HCT116 (cell line): Measurements from ENCODE around the gene ZNF438. TPM values are rescaled to one million over a fixed set of nuclear protein-coding genes. Genes with fewer than 3 reads are reported as not detected.

ENCODE experiments used
- ATAC-seq: fragments of 200-7000 bp; cut with Tn5 transposase; 2 replicates; pipeline ENCODE4 v1.9.1; 2020; ENCODE audit warnings: mild to moderate bottlenecking, moderate library complexity
- BruUV-seq: library from RNA; stranded (reverse); fragments of 400-500 nt; replicated peaks from 2 replicates; lab custom pipeline; 2021; lab: Mats Ljungman, UMichigan
- CTCF ChIA-PET: fragments of 300-600 bp; sonication (Branson Sonifier 250); formaldehyde crosslinking; loops from one replicate; lab custom pipeline; 2021; ENCODE audit warnings: antibody characterized with exemption; lab: Charles Lee
- POLR2A ChIA-PET: fragments of 300-600, 350-600 bp; sonication (Branson Sonifier 250); formaldehyde crosslinking; loops from one replicate; lab custom pipeline; 2021; ENCODE audit warnings: antibody characterized with exemption; lab: Charles Lee
- RAD21 ChIA-PET, 2 experiments: fragments of 300-600 bp; sonication (Branson Sonifier 250); formaldehyde crosslinking; loops; one replicate each; lab custom pipeline; 2023; ENCODE audit warnings: low total read pairs in 2 of 2; ENCODE audit not compliant: uncharacterized antibody in 2 of 2, unreplicated experiment in 2 of 2, low non-redundant PET in 1 of 2; lab: Charles Lee
- DNase-seq: peaks from one replicate; pipeline ENCODE4 v3.0.0-alpha.2; 2010; ENCODE audit warnings: low read depth, low spot score
- H2AFZ ChIP-seq: fragments of 200-600 bp; shearing (Covaris generic), sonication (generic); 2 replicates; pipeline ENCODE4 v1.6.1; 2017; ENCODE audit warnings: low read depth, mixed run types, mixed read lengths, antibody characterized with exemption, low read length; ENCODE audit not compliant: poor library complexity, severe bottlenecking
- H3K27ac ChIP-seq: 2 replicates; pipeline ENCODE4 v1.5.1; 2012; ENCODE audit warnings: low read depth, low read length
- H3K27me3 ChIP-seq: fragments of 200-600 bp; sonication (generic); 2 replicates; pipeline ENCODE4 v1.6.1; 2016; ENCODE audit warnings: mixed run types, low read length, mixed read lengths; ENCODE audit not compliant: insufficient read depth
- H3K36me3 ChIP-seq, 2 experiments: fragments of 200-500 bp in 1 of 2; fragments of 200-600 bp in 1 of 2; sonication (Bioruptor generic) in 1 of 2; sonication (generic) in 1 of 2; 2 replicates each; pipeline versions ENCODE4 v1.5.1 to v1.6.1; 2014 to 2016; ENCODE audit warnings: low read length in 2 of 2, inconsistent platforms in 1 of 2, mixed read lengths in 1 of 2, mixed run types in 1 of 2; ENCODE audit not compliant: insufficient read depth in 2 of 2, control insufficient read depth in 1 of 2
- H3K4me1 ChIP-seq, 2 experiments: fragments of 200-600 bp in 1 of 2; sonication (generic) in 1 of 2; 2 replicates each; pipeline versions ENCODE4 v1.5.1 to v1.6.1; 2012 to 2017; ENCODE audit warnings: low read length in 2 of 2, inconsistent platforms in 1 of 2, mild to moderate bottlenecking in 1 of 2, mixed read lengths in 1 of 2, mixed run types in 1 of 2, moderate library complexity in 1 of 2; ENCODE audit not compliant: insufficient read depth in 2 of 2, control insufficient read depth in 1 of 2
- H3K4me2 ChIP-seq: fragments of 200-600 bp; sonication (generic); 2 replicates; pipeline ENCODE4 v1.6.1; 2017; ENCODE audit warnings: mixed run types, low read length, mixed read lengths
- H3K4me3 ChIP-seq, 2 experiments: fragments of 200-600 bp in 1 of 2; sonication (generic) in 1 of 2; replicated peaks in 1 of 2; 2 replicates each; pipeline ENCODE4 v1.5.1; 2011 to 2016; ENCODE audit warnings: low read length in 2 of 2, control low read depth in 1 of 2, low read depth in 1 of 2, mild to moderate bottlenecking in 1 of 2, mixed read lengths in 1 of 2, mixed run types in 1 of 2
- H3K79me2 ChIP-seq: fragments of 200-600 bp; sonication (generic); 2 replicates; pipeline ENCODE4 v1.6.1; 2017; ENCODE audit warnings: mild to moderate bottlenecking, mixed run types, low read length, moderate library complexity, mixed read lengths; ENCODE audit not compliant: insufficient read depth
- H3K9ac ChIP-seq: fragments of 200-600 bp; sonication (generic); 2 replicates; pipeline ENCODE4 v1.6.1; 2016; ENCODE audit warnings: low read length, mixed read lengths
- H3K9me2 ChIP-seq: fragments of 200-600 bp; sonication (generic), shearing (Covaris generic); 2 replicates; pipeline ENCODE4 v1.6.1; 2017; ENCODE audit warnings: mixed run types, mild to moderate bottlenecking, moderate library complexity; ENCODE audit not compliant: insufficient read depth
- H3K9me3 ChIP-seq, 2 experiments: fragments of 200-500 bp in 1 of 2; fragments of 200-600 bp in 1 of 2; sonication (Bioruptor generic) in 1 of 2; sonication (generic) in 1 of 2; 2 replicates each; pipeline ENCODE4 v1.6.1; 2014 to 2017; ENCODE audit warnings: low read length in 2 of 2, mixed read lengths in 2 of 2, inconsistent platforms in 1 of 2, low read depth in 1 of 2, mild to moderate bottlenecking in 1 of 2, mixed run types in 1 of 2, moderate library complexity in 1 of 2; ENCODE audit not compliant: control insufficient read depth in 1 of 2, insufficient read depth in 1 of 2
- H4K20me1 ChIP-seq: fragments of 200-600 bp; sonication (generic), shearing (Covaris generic); 2 replicates; pipeline ENCODE4 v1.6.1; 2017; ENCODE audit warnings: mixed run types, mild to moderate bottlenecking, moderate library complexity; ENCODE audit not compliant: insufficient read depth
- CBX3 ChIP-seq: IDR thresholded peaks from 2 replicates; pipeline ENCODE4 v1.6.1; 2012; ENCODE audit warnings: low read depth
- ELF1 ChIP-seq: IDR thresholded peaks from 2 replicates; pipeline ENCODE4 v1.6.1; 2012; ENCODE audit warnings: low read depth, borderline replicate concordance
- EZH2 ChIP-seq: fragments of 200-600 bp; sonication (generic); IDR thresholded peaks from 2 replicates; pipeline ENCODE4 v1.6.1; 2017; ENCODE audit warnings: antibody characterized with exemption, mixed run types
- EZH2phosphoT487 ChIP-seq: fragments of 200-600 bp; IDR thresholded peaks from 2 replicates; pipeline ENCODE4 v1.6.1; 2018; ENCODE audit warnings: antibody characterized with exemption, borderline replicate concordance
- FOSL1 ChIP-seq: IDR thresholded peaks from 2 replicates; pipeline ENCODE4 v1.6.1; 2012; ENCODE audit warnings: low read depth
- REST ChIP-seq: IDR thresholded peaks from 2 replicates; pipeline ENCODE4 v1.6.1; 2012; ENCODE audit warnings: low read depth
- ZNF274 ChIP-seq: fragments of 200-500 bp; sonication (Bioruptor generic); IDR thresholded peaks from 2 replicates; pipeline ENCODE4 v1.6.1; 2014; ENCODE audit warnings: mild to moderate bottlenecking, low read depth, low read length, inconsistent platforms
- intact Hi-C: fragments of 100-400 bp; cut with micrococcal nuclease; formaldehyde crosslinking; loops from 2 replicates; pipeline ENCODE4 v1.10.0; 2022
- total RNA-seq: library from RNA; stranded (reverse); gene quantifications from one replicate; pipeline ENCODE4 v1.2.1, GENCODE V29; 2021; ENCODE audit not compliant: unreplicated experiment

The ZNF438 gene
- total RNA-seq, 1 experiment from 2014 or later = 3.3 TPM

- TF ChIP-seq CBX3 = no peak
- TF ChIP-seq EZH2phosphoT487 = no peak
- no peak for TF ChIP-seq REST
- TF ChIP-seq FOSL1 = no peak
- no peak for TF ChIP-seq EZH2
- no peak for TF ChIP-seq ZNF274
- TF ChIP-seq ELF1 = no peak
- ChIA-PET POLR2A (no interaction called here), RAD21 (no interaction called here), CTCF (no interaction called here)
- ATAC-seq (no peak), DNase-seq (no peak)
- Histone ChIP-seq H3K79me2 (no peaks in the 10 kb centered on the region), H3K9me2 (no peaks in the 10 kb centered on the region), H3K9me3 (no peaks in the 10 kb centered on the region), H4K20me1 (no peaks in the 10 kb centered on the region), H3K27me3 (no peaks in the 10 kb centered on the region), H3K4me3 (no peak overlapping the region), H3K9ac (no peak overlapping the region), H3K4me2 (no peak overlapping the region), H3K4me1 (no peaks in the 10 kb centered on the region), H2AFZ (no peak overlapping the region), H3K27ac (no peak overlapping the region), H3K36me3 (no peaks in the 10 kb centered on the region)
- BruUV-seq = no TSS peak
- intact Hi-C loops = no loop called here
Measured at GRCh38 chr10:30821994-30822692, 209.5 kb downstream of the ZNF438 start.
